Erythroblast (primary cell): ENCODE data around the gene SPATA16.
"Not testable (repeated sequence)": the region's sequence is repeated elsewhere in the genome, so short reads cannot be mapped to it uniquely, and the experiment has no call there.

ENCODE experiments used
- DNase-seq, 2 experiments: peaks; one replicate each; lab custom pipeline; 2025; lab: John Stamatoyannopoulos, UW
- GATA1 ChIP-seq: IDR thresholded peaks from 2 replicates; pipeline ENCODE4 v1.6.1; 2011; ENCODE audit warnings: low read depth, mild to moderate bottlenecking, control low read depth, low read length, moderate library complexity
- POLR2A ChIP-seq: IDR thresholded peaks from 2 replicates; pipeline ENCODE4 v1.6.1; 2011; ENCODE audit warnings: mild to moderate bottlenecking, low read length

Gene SPATA16, protein sequence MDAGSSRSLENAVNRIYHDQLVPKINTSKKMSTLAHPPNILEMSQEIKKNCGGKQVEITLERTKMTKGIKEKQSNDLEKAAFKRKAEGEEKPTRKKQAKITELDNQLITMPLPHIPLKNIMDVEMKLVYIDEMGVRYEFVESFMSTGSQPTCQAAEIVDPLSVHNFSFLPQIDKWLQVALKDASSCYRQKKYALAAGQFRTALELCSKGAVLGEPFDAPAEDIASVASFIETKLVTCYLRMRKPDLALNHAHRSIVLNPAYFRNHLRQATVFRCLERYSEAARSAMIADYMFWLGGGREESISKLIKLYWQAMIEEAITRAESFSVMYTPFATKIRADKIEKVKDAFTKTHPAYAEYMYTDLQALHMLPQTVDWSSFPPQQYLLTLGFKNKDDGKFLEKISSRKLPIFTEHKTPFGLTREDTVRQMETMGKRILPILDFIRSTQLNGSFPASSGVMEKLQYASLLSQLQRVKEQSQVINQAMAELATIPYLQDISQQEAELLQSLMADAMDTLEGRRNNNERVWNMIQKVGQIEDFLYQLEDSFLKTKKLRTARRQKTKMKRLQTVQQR

DNA sequence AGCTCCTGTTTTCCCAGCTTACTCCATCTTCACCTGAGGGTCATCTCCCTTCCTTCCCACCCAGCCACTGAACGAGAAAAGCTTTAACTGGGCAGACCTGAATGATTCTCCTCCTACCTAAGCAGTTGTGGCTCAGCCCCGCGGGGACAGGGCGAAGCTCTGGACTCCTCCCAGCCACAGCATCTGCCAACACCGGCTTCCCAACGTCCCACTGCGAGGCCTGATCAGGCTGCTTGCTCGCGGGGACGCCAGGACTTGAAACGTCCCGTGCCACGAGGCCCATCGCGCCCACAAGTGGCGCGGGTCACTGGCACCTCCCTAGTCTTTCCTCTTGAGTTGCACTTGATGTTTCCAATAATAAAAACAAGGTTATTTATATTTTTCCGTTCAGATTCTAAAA lies at the start of gene SPATA16:
Gene SPATA16 (minus strand): TSS at position 250 of the 400 bp plus-strand sequence. CDS start 23,504 bp downstream, outside the sequence.
- no peak for DNase-seq
- TF ChIP-seq POLR2A, result no peak
- no peak for TF ChIP-seq GATA1

DNA sequence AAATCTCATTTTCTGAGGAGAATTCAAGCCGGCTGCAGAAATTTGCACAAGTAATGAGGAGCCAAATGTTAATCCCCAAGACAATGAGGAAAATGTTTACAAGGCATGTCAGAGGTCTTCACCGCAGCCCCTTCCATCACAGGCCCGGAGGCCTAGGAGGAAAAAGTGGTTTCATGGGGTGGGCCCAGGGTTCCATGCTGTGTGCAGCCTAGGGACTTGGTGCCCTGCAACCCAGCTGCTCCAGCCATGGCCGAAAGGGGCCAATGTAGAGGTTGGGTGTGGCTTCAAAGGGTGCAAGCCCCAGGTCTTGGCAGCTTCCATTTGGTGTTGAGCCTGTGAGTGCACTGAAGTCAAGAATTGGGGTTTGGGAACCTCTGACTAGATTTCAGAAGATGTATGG lies 42.0 kb upstream of the SPATA16 start:
- not testable (repeated sequence) for DNase-seq

DNA sequence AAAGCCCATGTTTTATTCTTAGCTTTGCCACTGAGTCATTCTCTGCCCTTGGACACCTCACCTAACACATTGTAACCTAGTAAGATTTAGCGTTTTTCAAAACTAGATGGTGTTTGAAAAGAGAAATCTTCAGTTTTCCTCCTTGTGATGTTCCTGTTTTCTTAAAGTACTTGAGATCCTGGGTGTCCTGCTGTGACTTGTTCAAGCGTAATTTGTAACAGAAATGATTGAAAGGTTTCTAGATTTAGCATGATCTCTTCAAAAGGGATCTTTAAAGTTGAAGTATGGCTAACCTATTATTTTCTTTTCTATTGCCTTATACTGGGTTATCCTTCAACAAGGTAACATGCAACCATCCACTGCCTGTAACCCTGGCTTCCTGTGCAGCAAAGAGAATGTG lies 32.6 kb upstream of the SPATA16 start:
- TF ChIP-seq GATA1 (no peak), POLR2A (no peak)
- no peak for DNase-seq

DNA sequence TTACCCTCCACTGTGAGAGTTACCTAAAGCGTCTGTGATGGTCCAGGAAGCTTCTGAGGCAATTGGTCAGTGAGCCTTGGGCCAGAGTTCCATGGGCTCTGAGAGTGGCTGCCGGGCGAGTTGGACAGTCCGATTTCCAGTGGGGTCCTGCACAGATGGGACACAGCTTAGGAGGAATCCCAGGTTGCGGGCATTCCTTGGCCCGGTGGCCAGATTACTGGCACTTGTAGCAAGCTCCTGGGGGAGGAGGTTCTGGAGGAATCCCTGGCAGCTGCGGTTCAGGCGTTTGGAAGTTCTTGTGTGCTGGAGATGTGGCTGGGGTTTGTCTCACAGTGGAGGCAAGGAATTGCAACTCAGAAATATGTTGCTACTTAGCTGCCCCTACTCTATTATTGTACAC lies 18.1 kb upstream of the SPATA16 start:
- DNase-seq, result not testable (repeated sequence)

DNA sequence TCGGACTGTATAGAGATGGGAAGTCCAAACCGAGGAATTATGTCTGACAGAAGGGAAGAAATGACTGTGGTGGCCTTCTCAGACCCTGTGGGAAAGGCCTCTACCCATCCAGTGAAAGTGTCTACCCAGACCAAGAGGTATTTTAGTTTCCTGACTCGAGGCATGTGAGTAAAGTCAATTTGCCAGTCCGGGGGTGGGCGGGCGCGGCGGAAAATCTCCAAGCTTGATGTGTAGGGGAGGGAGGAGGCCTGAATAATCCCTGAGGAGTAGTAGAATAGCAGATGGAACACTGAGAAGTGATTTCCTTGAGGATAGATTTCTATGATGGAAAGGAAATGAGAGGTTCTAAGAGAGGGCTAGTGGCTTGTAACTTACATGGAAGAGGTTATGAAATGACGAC lies 15.5 kb upstream of the SPATA16 start:
- DNase-seq, result not testable (repeated sequence)

DNA sequence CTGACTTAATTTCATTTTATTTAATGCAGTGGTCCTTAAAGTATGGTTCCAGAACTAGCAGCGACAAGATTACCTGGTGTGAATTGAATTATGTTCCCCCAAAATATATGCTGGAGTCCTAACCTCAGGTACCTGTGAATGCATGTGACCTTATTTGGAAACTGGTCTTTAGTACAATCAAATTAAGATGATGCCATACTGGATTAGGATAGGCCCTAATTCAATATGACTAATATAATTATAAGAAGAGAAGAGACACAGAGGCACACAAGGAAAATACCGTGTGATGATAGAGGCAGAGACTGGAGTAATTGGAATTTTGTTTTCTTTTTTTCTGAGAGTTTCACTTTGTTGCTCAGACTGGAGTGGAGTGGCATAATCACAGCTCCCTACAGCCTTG lies 12.6 kb upstream of the SPATA16 start:
- no peak for TF ChIP-seq GATA1
- no peak for TF ChIP-seq POLR2A

DNA sequence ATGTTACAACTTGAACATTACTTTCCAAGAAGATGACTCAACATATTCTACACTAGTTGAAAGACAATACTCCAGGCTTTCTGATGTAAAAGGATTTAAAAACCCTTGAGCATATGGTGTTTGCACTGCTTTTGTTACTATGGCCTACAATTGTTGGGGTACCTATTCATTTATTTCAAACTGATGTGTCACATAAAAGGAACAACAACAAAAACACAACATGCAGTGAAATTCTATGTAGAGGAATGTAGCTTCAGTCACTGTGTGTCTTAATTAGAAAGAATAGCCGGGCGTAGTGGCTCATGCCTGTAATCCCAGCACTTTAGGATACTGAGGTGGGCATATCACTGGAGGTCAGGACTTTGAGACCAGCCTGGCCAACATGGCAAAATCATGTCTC lies 1.6 kb downstream of the SPATA16 start:
- no peak for DNase-seq
- TF ChIP-seq GATA1 (no peak), POLR2A (no peak)

More for the DNA sequence above, 12.6 kb upstream of the SPATA16 start:
- DNase-seq, result no peak

DNA sequence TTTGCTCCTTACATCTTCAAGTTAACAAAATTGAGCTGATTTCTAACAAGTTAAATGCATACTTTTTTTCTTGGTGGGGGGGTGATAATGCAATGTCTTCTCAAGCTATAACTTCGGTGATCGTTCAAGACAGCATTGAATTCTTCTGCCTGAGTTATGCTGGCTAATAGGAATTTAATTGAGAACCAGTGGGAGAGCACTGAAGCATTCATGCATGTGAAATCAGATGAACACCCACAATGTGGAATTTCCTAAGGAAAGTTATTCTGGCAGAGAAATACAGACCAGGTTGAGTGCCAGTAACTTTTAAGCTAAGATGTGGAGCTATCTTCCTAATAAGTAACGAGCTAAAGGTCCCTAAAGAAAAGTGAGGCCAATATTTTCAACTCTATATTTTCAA lies 3.0 kb downstream of the SPATA16 start:
- no peak for TF ChIP-seq GATA1
- TF ChIP-seq POLR2A, result no peak
- no peak for DNase-seq

DNA sequence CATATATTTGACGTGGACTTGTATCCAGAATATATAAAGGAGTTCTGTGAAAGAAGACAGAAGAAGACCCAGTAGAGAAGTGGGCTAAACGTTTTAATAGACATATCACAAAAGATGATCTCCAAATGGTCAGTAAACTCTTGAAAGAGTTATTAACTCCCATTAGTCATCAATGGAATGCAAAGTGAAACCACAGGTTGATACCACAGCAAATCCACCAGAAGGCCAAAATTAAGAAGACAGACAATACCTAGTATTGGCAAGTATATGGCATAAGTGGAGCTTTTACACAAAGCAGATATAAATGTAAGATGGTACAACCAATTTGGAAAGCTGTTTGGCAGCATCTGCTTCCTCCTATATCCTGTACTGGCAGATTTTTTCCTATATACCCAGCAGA lies 6.0 kb downstream of the SPATA16 start:
- DNase-seq, result no peak
- TF ChIP-seq GATA1 (no peak), POLR2A (no peak)

DNA sequence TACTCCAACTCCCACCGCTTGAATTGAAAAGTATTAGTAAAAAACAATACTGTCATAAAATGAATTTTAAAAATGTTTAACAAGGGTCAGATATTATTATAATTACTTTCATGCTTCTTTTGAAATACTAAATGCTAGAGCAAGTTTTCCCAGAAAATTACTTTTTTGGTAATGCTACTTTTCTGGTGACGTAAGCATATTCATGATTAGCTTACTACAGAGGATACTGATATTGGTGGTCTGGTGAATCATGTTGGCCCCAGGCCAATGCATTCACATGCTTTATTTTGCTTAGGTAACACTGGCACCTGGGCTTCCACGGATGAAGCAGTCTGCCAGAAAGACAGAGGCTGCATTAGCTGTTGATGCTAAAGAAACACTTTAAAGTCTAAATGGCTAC lies 12.4 kb downstream of the SPATA16 start:
- TF ChIP-seq GATA1 (no peak), POLR2A (no peak)
- no peak for DNase-seq

DNA sequence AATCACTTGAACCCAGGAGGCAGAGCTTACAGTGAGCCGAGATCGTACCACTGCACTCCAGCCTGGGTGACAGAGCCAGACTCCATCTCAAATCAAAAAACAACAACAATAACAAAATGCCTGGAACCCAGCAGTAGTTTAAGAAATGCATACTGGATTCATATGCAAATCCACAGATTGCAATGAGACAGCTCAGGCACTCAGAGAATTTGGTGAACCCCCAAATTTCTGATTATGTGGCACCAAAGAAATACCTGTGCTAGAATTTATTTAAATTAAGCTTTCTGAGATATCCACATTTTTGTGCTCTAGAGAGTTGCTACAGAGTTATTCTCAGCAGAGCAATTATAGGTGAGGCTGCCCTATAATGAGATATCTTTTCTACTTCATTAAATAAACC lies 29.7 kb downstream of the SPATA16 start:
- TF ChIP-seq GATA1, result no peak
- TF ChIP-seq POLR2A, result no peak
- DNase-seq, result no peak

DNA sequence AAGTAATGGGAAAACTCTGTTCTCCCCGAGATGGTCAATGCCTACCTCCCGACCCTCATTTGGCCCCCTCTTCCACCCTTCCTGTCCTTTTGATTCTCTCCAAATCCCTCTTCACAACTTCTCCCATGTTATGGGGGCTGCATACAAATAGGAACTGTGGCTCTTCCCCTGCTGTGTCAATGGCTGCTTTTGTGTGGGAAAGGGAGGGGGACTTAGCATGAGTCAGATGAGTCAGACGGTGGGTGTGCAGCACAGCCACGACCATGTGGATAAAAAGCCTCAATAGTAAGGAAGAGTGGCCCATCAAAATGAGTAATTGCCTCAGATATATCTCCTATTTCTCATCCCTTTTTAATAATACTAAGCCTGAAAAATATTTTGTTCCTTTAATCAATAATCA lies 31.9 kb downstream of the SPATA16 start:
- TF ChIP-seq POLR2A (no peak), GATA1 (no peak)
- DNase-seq, result no peak

DNA sequence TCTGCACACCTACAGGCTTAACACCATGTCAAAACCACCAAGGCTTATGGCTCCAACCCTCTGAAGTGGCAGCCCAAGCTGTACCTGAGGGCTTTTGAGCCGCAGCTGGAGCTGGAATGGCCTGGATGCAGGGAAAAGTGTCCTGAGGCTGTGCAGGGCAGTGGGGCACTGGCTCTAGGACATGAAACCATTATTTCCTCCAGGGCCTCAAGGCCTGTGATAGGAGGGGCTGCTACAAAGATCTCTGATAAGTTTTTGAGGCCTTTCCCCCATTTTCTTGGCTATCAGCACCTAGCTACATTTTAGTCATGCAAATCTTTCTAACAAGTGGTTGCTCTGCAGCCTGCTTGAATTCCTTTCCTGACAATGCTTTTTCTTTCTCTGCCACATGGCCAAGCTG lies 37.6 kb downstream of the SPATA16 start:
- TF ChIP-seq POLR2A (no peak), GATA1 (no peak)
- DNase-seq, result peak in 1 of 2 experiments; percentile 13

DNA sequence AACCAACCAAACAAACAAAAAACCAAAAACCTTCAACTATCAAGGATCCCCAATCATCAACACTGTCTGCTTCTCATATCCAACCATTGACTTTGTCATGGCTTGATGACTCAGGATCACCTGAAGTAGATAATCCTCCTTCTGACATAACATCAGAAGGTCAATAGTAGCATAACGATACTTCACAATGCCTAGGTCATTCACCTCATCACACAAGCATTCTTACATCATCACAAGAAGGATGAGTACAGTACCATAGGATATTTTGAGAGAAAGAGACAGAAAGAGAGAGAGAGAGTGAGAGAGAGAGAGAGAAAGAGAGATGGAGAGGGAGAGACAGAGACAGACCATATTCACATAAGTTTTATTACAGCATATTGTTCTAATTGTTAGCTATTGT lies 42.1 kb downstream of the SPATA16 start:
- TF ChIP-seq POLR2A (no peak), GATA1 (no peak)
- no peak for DNase-seq

DNA sequence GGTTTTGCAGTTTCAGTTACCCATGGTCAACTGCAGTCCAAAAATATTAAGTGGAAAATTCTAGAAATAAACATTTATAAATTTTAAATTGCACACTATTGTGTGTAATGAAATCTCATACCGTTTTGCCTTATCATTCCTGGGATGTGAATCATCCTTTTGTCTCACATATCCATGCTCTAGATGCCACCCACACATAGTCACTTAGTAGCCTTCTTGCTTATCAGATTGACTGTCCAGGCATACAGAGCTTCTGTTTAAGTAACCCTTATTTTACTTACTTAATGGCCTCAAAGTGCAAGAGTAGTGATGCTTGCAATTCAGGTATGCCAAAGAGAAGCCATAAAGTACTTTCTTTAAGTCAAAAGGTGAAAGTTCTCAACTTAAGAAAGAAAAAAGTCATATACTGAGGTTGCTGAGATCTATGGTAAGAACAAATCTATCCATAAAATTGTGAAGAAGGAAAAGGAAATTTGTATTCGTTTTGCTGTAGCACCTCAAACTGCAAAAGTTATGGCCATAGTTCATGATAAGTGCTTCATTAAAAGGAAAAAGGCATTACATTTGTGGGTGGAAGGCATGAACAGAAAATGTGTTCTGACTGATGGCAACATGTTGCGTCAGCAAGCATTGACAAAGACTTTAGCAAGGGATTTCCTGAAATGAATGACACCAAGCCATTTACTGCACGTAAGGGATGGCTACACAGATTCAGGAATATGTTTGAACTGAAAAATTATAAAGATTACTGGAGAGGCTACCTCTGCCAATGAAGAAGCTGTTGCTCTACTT lies 43.8 kb downstream of the SPATA16 start:
- TF ChIP-seq POLR2A (no peak), GATA1 (no peak)
- DNase-seq, result no peak
